Common myeloid progenitor, CD34-positive (primary cell): ENCODE results near the gene DGCR8.

Source experiments
- CTCF ChIA-PET: fragments of 350-600 bp; sonication (Branson Sonifier 250); formaldehyde crosslinking; loops from one replicate; lab custom pipeline; 2021; ENCODE audit warnings: antibody characterized with exemption; lab: Charles Lee
- POLR2A ChIA-PET: fragments of 350-600 bp; sonication (Branson Sonifier 250); formaldehyde crosslinking; loops from one replicate; lab custom pipeline; 2021; ENCODE audit warnings: antibody characterized with exemption; lab: Charles Lee
- DNase-seq, 3 donors: peaks; one replicate each; pipeline versions ENCODE4 v3.0.0 to v3.0.0-alpha.2; 2013
- H3K27ac ChIP-seq, 2 experiments: 1 replicate in 1 of 2; 2 replicates in 1 of 2; pipeline ENCODE4 v1.7.0; 2013; ENCODE audit warnings: inconsistent platforms in 2 of 2, low read length in 2 of 2, mild to moderate bottlenecking in 2 of 2, low read depth in 1 of 2, moderate library complexity in 1 of 2; ENCODE audit not compliant: severe bottlenecking in 2 of 2, insufficient read depth in 1 of 2, poor library complexity in 1 of 2
- H3K27me3 ChIP-seq, 5 experiments: replicated peaks in 2 of 5; 1 replicate in 3 of 5; 2 replicates in 2 of 5; pipeline versions ENCODE4 v1.6.1 to v1.7.0; 2013; ENCODE audit warnings: low read length in 4 of 5, mild to moderate bottlenecking in 2 of 5, moderate library complexity in 2 of 5, inconsistent platforms in 1 of 5; ENCODE audit not compliant: insufficient read depth in 5 of 5, control insufficient read depth in 4 of 5
- H3K36me3 ChIP-seq, 4 experiments: 1 replicate in 2 of 4; 2 replicates in 2 of 4; pipeline versions ENCODE4 v1.6.1 to v1.7.0; 2013; ENCODE audit warnings: low read length in 3 of 4, control low read depth in 1 of 4, mild to moderate bottlenecking in 1 of 4; ENCODE audit not compliant: control insufficient read depth in 4 of 4, insufficient read depth in 4 of 4
- H3K4me1 ChIP-seq, 4 experiments: 1 replicate in 3 of 4; 2 replicates in 1 of 4; pipeline versions ENCODE4 v1.6.1 to v1.7.1; 2013; ENCODE audit warnings: low read length in 3 of 4, mild to moderate bottlenecking in 3 of 4, control low read depth in 1 of 4, inconsistent platforms in 1 of 4, moderate library complexity in 1 of 4; ENCODE audit not compliant: control insufficient read depth in 4 of 4, insufficient read depth in 4 of 4; ENCODE audit errors: control extremely low read depth in 1 of 4
- H3K4me3 ChIP-seq, 7 experiments: 1 replicate in 4 of 7; 2 replicates in 3 of 7; pipeline versions ENCODE4 v1.5.1 to v1.7.0; 2013; ENCODE audit warnings: mild to moderate bottlenecking in 7 of 7, low read length in 6 of 7, moderate library complexity in 6 of 7, inconsistent platforms in 2 of 7, low read depth in 2 of 7, control low read depth in 1 of 7; ENCODE audit not compliant: insufficient read depth in 4 of 7, control insufficient read depth in 1 of 7; ENCODE audit errors: extremely low read depth in 1 of 7
- H3K9me3 ChIP-seq, 5 experiments: 1 replicate in 4 of 5; 2 replicates in 1 of 5; pipeline versions ENCODE4 v1.6.1 to v1.7.1; 2013; ENCODE audit warnings: low read length in 4 of 5, mild to moderate bottlenecking in 2 of 5, inconsistent platforms in 1 of 5, low read depth in 1 of 5, moderate library complexity in 1 of 5; ENCODE audit not compliant: control insufficient read depth in 4 of 5, insufficient read depth in 2 of 5; ENCODE audit errors: control extremely low read depth in 1 of 5
- WGBS: methylation state at CpG from one replicate; pipeline ENCODE4 v1.1.5; 2013; ENCODE audit not compliant: insufficient coverage; 5-methylcytosine and 5-hydroxymethylcytosine counted together

The DGCR8 gene

DNA sequence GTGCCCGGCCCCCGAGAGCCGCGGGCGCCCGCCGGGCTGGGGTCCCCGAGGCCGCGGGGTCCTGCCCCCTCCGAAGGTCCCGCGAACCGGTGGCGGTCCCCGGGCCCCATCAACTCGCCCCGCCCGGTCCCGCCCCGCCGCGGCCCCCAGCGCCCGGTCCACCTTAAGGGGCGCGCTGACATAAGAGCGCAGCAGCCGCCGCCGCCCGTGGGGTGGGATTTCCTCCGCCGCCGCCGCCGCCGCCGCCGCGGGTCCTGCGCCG lies 51.5 kb downstream of the DGCR8 start, which contains the start of gene ZDHHC8:
TSS of gene ZDHHC8 (plus strand) at position 208 of the 262 bp plus-strand sequence. CDS start 144 bp downstream, outside the sequence.
- ChIA-PET POLR2A (no interaction called here), CTCF (no interaction called here)
- Histone ChIP-seq H3K4me3 (peak within 1 kb of the TSS; percentile 70 to 92 (median 80)), H3K9me3 (no peaks in the 10 kb centered on the region), H3K27ac (peak within 1 kb of the TSS; percentile 33 to 77), H3K27me3 (no peaks in the 10 kb centered on the region), H3K4me1 (peaks cover 0 to 43% (median 38%) of the 10 kb centered on the region in 4 experiments), H3K36me3 (peaks cover 2 to 23% (median 10%) of the 10 kb centered on the region in 4 experiments)
- 0% methylated on average over 12 of the region's 43 CpGs for WGBS
- DNase-seq: peak in 1 of 3 donors; percentile 54

DNA sequence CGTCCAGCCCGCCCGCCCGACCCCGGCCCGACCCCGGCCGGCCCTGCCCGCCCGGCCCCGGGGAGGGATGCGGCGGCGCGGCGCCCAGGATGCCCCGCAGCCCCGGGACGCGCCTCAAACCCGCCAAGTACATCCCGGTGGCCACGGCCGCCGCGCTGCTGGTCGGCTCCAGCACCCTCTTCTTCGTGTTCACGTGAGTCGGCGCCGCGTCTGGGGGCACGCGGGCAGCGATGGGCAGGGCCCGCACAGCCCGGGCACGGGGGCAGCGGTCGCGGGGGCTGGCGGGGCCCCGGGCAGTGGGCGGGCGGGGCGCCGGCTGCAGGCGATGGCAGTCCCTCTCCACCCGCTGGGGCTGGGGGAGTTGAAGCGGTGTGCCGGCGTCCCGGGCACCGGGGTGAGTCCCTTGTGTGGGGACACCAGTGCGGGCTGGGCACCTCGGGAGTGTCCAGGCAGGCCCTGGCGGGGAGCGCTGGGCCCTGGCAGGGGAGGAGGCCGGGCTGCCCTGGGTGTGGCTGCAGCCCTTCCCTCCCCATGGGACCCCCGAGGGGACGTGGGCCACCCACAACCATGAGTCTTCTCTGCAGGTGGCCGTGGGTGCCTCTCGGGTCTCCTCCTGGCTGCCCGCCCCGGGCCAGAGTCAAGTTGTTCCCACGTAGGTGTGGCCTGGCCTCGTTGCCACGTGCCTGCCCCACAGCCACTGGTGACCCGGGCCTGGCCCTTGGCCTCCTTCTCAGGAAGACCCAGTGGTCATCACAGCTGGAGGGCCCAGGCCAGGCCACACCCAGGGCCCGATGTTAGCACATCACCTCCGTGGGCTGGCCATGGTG lies 52.0 kb downstream of the DGCR8 start:
- peak overlapping the region in 1 of 2 experiments; percentile 68 for H3K27ac ChIP-seq

DNA sequence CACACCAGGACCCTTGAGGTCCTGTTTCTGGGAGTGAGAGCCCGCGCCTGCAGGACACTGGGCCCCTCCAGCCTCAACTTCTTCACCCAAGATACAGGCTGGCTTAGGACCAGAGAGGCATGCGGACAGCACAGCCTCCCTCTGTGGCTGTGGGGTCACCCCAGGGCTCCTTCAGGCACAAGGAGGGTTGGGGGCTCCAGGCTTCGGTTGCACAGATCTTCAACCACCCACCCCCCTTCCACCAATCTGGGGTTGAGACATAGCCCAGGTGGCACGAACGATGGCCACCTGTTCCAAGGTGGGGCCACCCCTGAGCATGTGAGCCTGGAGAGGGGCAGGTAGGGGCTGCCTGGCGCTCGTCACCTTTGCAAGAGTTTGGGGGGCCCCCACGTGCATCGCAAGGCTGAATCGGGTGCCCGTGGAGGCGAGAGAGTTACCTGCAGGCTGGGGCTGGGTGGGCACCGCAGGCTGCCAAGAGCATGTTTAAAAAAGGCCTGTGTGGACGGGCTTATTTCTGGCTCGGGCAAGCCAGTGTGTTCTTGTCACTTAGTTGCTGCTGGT lies 52.7 kb downstream of the DGCR8 start:
- H3K36me3 ChIP-seq: peaks cover 0 to 12% (median 3%) of the 10 kb centered on the region in 4 experiments
- CTCF ChIA-PET: no interaction called here
- POLR2A ChIA-PET: no interaction called here
- WGBS: 84% methylated on average over 16 of the region's 16 CpGs
- peak overlapping the region; percentile 44 to 92 (median 75) for H3K4me3 ChIP-seq
- no peaks in the 10 kb centered on the region for H3K9me3 ChIP-seq
- H3K27me3 ChIP-seq: no peaks in the 10 kb centered on the region
- no peak for DNase-seq
- H3K27ac ChIP-seq: peak overlapping the region in 1 of 2 experiments; percentile 68
- peaks cover 0 to 56% (median 50%) of the 10 kb centered on the region in 4 experiments for H3K4me1 ChIP-seq

More for the DNA sequence above, 52.0 kb downstream of the DGCR8 start:
- peak in 1 of 3 donors; percentile 49 for DNase-seq
- Histone ChIP-seq H3K4me3 (peak overlapping the region; percentile 44 to 92 (median 75)), H3K9me3 (no peaks in the 10 kb centered on the region), H3K4me1 (peaks cover 0 to 49% (median 43%) of the 10 kb centered on the region in 4 experiments), H3K27me3 (no peaks in the 10 kb centered on the region), H3K36me3 (peaks cover 2 to 19% (median 7%) of the 10 kb centered on the region in 4 experiments)
- WGBS: under 1% methylated on average over 55 of the region's 72 CpGs
- ChIA-PET POLR2A (no interaction called here), CTCF (no interaction called here)

DNA sequence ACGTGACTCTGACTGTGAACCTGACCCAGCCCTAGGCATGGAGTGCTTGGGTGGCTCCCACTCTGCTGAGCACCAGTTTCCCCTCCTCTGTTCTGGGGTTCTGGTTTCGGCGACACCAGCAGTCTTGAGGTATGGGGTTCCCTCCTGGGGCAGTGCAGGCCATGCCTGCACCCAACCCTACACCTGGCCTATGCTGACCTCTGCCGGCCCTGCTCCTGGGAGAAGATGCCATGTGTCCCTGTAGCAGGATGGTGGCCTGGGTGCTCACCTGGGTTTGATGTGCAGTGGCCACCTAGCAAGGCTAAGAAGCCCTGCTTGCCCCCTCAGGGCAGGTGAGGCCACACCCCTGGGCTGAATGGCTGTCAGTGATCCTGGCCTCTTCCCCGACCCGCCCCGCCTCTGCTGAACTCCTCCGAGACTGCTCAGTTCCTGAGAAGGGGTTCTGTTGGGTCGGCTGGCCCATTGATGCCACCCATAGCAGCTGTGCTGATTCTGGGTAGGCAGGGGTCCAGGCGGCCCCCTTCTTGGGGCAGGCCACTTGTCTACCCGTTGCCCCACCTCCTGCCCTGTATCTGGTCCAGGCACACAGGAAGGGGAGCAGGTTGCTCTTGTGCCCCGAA lies 54.0 kb downstream of the DGCR8 start:
- no peak for DNase-seq
- H3K27ac ChIP-seq: no peak overlapping the region
- H3K36me3 ChIP-seq: peaks cover 0 to 3% (median 0%) of the 10 kb centered on the region in 4 experiments
- no peaks in the 10 kb centered on the region for H3K27me3 ChIP-seq
- CTCF ChIA-PET: no interaction called here
- no peak overlapping the region for H3K4me3 ChIP-seq
- peaks cover 0 to 61% (median 56%) of the 10 kb centered on the region in 4 experiments for H3K4me1 ChIP-seq
- 97% methylated on average over 12 of the region's 12 CpGs for WGBS
- no peaks in the 10 kb centered on the region for H3K9me3 ChIP-seq
- POLR2A ChIA-PET: no interaction called here

DNA sequence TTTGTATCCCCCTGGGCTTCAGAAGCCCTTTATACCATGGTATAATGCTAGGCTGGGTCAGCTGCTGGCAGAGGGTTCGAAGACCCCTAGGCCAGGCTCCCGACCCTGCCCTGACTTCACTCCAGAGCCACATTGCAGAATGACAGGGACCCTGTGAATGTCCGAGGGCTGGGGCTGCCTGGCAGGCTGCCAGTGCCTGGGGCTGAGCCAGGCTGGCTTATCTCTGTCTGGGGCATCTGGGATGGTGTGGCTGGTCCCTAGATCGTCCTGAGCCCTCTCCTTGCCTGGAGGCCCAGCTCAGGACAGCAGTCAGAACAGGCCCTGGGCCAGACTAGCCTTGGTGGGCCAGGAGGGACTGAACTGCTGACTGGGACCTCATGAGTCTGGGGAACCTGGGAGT lies 55.2 kb downstream of the DGCR8 start:
- Histone ChIP-seq H3K27me3 (no peaks in the 10 kb centered on the region), H3K27ac (no peak overlapping the region), H3K9me3 (no peaks in the 10 kb centered on the region), H3K4me3 (no peak overlapping the region), H3K4me1 (peaks cover 0 to 56% (median 54%) of the 10 kb centered on the region in 4 experiments), H3K36me3 (peaks cover 0 to 12% (median 4%) of the 10 kb centered on the region in 4 experiments)
- WGBS: 66% methylated on average over 2 of the region's 4 CpGs
- DNase-seq: no peak
- ChIA-PET POLR2A (no interaction called here), CTCF (interaction anchor here (1.1 to 1.3 kb wide), 2 partner anchors 15 to 123 kb away, joined by 3 read pairs; no protein-coding TSS in a partner anchor)

DNA sequence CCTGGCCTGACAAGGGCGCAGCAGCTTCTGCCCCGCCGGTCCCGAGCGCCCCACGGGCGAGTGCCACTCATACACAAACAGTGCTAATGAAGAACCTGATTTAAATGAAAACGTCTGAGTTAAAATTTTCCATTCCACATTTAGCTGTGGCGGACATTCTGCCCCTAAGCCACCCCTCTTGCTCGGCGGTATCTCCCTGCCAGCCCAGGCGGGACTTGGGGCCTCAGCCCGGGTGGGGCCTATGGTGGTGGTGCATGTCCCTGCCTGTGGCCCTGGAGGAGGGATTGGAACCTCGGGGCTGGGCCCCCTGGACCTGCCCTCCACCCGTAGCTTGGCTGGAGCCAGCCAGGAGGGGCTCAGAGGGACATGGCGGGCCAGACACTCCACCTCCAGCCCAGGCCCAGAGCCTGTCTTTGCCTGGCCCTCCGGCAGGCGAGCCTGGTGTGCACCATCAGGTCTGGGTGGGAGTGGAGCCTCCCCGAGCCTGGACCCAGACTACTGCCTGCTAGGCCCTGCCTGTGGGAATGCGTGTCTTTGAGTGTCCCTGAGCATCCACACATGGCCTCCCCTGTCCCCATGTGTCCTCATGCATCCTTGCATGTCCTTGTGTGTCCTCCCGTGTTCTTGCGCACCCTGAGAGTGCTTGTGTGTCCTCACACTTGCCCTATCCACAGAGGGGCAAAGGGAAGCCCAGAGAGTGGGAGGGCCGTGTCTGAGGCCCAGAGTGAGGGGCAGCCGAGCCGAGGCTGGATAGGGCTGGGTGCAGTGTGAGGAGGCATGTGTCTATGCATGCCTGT lies 56.0 kb downstream of the DGCR8 start:
- CTCF ChIA-PET: interaction anchor here (1.1 to 1.3 kb wide), 3 partner anchors 16 to 123 kb away, joined by 3 read pairs; no protein-coding TSS in a partner anchor

More for the DNA sequence above, 56.0 kb downstream of the DGCR8 start:
- H3K27me3 ChIP-seq: no peaks in the 10 kb centered on the region
- DNase-seq: no peak
- H3K9me3 ChIP-seq: no peaks in the 10 kb centered on the region
- peaks cover 0 to 49% (median 47%) of the 10 kb centered on the region in 4 experiments for H3K4me1 ChIP-seq
- POLR2A ChIA-PET: no interaction called here
- no peak overlapping the region for H3K4me3 ChIP-seq
- H3K36me3 ChIP-seq: peaks cover 0 to 19% (median 6%) of the 10 kb centered on the region in 4 experiments
- 94% methylated on average over 18 of the region's 25 CpGs for WGBS
- H3K27ac ChIP-seq: no peak overlapping the region
